Activated gamma-delta T cell treated with anti-CD3 and anti-CD28 coated beads, Interleukin-2, amount 50 U/mL, for 16 hours (primary cell): Measurements from ENCODE around the gene OR10A3.

Source experiments
- DNase-seq: peaks from one replicate; pipeline ENCODE4 v3.0.0-alpha.2; 2020; ENCODE audit warnings: low read depth

OR10A3 gene

DNA sequence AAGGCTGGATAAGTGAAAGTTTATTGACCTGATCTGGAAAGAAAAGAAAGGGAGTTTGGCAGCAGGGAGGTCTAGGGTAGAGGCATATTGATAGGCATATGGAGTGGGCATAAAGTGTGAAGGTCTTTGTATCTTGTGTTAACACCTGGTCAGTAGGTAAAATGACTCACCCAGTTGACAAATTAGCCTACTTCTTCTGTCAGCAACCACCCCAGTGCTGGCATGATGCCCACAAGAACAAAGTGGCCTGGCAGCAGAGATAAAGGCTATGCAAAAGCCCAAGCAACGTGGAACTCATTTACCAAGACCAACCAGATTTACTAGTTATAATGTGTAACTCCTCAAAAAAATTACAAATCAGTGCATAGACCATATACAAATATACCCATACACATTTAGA, 4.9 kb downstream of the OR10A3 start:
- DNase-seq = no peak

DNA sequence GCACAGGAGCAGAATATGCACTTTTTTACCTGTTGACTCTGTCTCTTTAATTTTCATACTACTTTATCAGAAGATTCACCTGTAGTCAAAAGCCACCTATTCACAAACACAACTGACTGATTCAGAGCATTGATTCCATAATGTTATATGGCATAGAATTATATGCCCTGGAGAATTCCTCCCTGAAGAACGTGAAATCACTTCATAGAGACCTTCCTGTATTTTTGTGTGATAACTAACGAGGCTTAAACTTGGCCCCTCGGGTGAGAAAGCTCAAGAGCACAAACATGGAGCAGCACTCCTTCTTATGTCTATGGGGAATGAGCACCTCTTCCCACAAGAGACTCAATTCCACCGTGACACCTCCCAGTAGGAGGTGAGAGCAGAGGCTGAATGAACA, 10.3 kb downstream of the OR10A3 start, which contains the start of gene OR10A6:
OR10A6 (minus strand) TSS at position 101 of the 400 bp plus-strand sequence. CDS start 2,606 bp downstream, outside the sequence.
- no peak for DNase-seq

DNA sequence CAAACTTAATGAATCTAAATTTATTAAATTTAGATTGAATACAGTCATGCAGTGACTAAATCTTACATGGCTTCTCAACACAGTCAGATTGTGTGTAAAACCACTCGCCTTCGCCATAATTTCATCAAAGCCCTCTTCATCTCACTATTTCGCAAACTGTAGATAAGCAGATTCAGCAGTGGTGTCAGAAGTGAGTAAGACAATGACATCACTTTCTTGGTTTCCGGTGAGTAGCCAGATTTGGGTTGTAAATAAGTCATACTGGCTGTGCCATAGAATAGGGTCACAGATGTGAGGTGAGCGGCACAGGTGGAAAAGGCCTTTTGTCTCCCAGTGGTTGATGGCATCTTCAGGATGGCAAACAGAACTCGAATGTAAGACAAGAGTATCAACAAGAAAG, 13.9 kb downstream of the OR10A3 start:
- DNase-seq = no peak

DNA sequence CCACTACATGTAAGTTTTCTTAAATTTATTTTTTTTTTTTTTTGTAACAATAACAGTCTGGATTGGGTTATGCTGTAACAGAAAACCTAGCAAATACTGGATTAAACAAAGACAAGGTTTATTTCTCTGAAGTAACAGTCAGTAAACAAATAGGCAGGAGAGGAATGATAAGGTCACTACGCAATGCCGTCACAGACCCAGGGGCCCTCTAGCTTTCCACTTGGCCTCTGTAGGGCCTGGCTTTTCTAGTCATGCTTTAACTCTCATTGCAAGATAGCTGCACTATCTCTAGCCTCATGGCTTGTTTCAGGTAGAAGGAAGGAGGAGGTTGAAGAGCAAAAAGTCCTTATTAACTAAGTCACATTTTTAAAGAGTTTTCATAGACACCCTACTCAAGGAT, 17.0 kb downstream of the OR10A3 start:
- no peak for DNase-seq

DNA sequence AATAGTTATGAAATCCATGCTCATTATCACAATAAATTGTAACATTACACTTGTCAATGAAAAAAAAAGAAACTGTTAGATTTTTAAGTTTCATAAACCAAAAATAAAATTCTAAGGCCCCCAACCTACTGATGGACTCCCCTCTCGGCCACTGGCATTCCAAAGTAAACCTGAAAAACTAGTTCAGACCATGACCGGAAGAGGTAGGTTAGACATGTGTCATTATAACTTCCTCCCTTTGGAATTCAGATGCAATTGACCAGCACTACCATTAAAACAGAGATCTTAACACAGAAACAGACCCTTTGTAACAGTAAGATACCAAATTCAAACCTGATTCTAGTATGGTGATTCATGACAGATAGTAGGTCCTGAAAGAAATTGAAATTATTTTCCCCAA, 23.4 kb downstream of the OR10A3 start:
- DNase-seq = no peak

DNA sequence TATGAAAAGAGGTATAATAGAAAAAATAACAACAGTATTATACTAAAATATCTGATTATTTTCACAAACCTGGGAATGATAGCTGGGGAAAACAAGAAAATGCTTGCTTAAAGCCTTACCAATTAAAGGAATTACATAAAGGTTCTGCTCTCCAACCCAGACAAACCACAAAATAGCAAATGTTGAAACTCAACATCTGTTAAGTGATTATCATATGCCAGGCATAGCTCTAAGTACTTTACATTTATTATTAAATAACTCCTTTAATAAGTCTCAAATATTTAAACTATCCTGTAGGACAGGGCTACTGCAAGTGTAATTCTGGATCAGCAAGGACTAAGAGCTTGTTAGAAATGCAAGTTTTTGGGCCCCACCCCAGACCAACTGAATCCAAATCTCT, 30.5 kb downstream of the OR10A3 start:
- no peak for DNase-seq

DNA sequence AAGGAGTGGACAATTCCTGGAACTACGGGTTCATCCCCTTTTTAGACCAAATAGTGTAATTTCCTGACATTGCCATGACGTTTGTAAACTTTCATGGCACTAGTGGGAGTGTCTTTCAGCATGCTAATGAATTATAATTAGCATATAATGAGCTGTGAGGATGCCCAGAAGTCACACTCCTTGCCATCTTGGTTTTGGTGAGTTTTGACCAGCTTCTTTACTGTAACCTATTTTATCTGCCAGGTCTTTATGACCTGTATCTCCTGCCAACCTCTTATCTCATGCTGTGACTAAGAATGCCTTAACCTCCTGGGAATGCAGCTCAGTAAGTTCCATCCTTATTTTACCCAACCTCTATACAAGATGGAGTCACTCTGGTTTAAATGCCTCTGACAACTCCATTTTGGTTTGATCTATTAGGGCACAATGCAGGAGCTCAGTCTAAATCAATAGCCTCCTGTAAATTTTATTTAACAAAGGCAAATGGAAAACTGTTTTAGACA, 31.2 kb downstream of the OR10A3 start:
- DNase-seq = no peak

DNA sequence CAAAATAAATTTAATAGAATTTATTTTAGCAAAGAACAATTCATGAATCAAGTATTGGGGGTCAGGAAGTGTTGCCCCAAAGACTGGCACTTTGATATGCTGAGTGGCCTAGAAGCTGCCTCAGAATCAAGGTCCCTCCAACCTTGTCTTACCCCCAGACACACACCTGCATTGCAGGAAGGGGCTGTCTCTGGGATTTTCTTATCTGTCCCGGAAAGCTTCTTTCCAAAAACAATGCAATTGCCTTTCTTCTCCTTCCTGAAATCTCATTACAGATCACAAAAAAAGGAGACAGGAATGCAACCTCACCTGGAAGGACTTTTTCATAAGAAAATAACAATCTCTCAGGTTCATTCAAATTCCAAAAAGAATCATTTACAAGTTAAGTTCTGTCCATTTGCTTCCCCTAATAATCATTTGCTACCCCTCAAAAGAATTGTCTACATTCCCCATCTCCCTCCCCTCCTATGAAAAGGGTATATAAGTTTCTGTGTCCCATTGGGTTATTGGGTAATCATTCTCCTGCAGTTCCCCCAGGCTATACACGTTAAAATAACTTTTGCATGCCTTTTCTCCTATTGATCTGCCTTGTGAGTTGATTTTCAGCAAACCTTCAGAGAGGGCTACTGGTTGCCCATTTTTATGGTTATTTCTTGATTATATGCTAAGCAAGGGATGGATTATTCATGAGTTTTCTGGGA, 31.8 kb downstream of the OR10A3 start:
- no peak for DNase-seq

DNA sequence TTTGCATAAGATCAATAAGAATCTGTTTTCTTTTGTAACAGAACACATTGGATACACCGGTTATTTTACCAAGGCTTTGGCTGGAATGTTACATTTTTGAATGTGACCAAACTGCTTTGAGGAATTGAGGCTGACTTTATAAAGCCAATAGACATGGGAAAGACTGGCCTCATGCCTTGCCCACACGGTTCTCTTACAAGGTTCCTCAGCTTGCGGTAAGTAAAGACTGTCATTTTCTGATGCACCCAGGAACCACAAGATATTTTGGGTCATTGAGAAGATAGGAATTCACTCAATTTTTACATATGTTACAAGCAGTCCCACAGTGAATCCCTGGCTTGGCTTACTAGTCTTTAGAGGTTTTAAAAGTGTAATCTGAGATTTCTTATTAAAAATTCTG, 34.4 kb downstream of the OR10A3 start:
- DNase-seq = no peak

DNA sequence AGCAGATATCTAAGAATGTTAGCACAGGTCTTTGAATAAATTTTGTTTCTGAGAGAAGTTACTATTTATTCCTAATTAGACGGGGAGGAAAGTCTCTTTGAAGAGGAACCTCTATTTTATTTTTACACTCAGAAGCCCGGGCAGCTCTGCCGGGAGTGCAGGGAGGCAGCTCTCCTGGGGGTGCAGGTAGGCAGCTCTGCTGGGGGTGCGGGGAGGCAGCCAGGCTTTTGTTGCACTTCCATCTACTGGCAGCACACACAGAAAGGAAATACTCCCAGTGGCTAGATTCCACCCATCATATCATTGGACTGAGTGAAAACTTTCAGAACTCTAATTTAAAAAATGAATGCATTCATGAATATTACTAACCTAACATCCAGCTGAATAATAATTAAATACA, 35.0 kb downstream of the OR10A3 start:
- no peak for DNase-seq

DNA sequence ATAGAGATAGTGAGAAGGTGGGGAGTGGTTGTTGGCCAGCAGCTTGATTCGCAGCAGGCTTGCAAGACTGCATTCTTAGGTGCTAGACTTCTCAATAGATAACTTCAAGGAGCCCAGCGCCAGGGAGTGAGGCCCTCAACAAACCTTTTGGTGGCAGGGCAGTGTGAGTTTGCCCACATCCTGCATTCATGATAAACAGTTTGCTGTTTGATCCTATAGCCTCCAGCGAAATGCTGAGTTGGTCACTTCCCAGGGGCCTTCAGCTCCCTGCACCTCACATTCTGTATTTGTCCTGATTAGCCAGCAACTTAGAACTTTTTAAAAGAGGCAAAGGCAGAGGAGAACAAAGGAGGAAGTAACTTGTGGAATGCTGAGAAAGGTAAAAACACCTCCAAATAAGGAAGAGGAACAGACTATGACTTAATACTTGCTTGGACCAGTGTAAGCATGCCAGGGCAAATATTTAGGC, 35.5 kb downstream of the OR10A3 start:
- DNase-seq = no peak

DNA sequence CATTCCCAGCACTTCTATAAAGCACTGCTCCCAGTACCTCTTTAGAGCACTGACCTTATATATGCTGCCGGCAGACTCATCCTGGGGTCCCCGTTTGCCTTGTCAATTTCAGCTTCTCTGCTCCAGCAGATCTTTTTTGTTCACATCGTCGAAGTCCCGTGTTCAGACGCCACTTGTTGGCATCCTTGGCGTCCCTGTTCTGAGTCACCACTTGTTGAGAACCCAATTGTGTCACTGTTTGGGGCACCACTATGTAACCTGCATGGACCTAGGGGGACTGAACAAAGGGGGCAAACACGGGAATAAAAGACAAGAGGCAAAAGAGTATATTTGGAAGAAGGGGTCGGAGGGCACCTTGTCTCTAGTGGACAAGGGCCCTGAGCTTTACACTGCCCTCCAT, 36.0 kb downstream of the OR10A3 start:
- DNase-seq = no peak

DNA sequence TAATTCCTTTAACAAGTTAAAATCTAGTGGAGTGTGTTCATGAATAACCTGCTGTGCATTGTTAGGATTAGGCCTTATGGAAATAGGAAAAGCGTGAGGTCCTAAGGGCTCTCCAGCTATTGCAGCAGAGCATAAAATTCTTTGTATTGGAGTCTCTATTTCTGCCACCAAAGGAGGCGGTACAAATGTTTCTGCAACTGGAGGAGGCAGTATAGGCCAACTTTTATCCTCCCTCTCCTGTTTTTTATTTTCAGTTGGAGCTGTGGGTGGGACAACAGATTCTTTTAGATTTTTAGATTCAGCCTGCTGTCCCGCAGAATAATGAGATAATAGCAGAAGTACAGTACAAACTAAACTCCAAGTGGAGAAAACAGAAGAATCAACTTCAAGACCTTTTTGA, 36.6 kb downstream of the OR10A3 start:
- no peak for DNase-seq

DNA sequence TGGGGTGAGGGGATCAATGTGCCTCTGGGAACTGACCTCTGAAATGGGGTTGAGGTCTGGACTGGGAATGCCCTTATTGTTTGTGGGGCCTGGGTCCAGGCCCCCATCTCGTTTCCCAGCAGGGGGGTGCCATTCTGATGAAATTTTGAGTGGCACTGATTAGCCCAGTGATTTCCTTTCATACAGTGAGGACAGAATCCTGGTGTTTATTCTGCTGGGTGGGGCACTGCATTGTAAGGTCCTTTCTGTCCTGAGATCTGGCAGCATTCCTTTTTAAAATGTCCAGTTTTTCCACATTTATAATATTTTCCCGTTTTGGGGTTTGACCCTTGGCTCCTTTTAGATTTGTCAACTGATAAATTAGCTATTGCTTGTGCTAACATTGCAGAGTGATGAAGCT, 37.6 kb downstream of the OR10A3 start:
- DNase-seq = no peak

DNA sequence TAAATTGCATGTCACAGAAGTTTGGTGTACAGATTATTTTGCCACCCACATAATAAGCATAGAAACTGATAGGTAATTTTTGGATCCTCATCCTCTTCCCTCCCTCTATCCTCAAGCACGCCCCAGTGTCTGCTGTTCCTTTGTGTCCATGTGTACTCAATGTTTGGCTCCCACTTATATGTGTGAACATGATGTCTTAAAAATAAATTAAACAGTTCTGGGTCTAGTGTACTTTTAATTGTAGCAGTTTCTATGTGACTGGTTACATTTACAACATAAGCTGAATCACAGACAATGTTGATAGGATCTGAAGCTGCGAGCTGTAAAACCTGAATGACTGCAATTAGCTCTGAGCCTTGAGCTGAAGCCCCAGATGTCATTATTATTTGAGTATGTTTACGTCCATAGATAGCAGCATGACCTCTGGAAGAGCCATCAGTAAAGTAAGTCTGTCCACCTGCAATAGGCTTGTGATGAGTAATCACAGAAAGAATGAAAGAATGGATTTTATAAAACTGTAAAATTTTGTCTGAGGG, 40.1 kb downstream of the OR10A3 start:
- DNase-seq = no peak

DNA sequence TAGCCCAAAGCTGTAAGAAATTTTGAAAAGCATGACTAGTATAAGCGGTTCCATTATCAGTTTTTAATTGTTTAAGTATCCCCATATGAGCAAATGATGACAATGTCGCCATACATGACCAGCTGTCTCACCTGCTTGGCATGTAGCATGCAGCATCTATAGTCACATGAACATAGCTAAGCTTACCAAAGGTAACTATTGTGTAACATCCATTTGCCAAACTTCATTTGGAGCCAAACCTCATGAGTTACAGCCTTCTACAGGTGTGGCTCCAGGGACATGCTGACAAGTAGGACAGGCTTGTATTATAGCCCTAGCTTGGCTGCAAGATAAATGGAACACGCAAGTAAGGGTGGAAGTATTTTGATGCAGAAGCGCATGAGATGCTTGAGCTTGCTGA, 40.8 kb downstream of the OR10A3 start:
- DNase-seq = no peak

DNA sequence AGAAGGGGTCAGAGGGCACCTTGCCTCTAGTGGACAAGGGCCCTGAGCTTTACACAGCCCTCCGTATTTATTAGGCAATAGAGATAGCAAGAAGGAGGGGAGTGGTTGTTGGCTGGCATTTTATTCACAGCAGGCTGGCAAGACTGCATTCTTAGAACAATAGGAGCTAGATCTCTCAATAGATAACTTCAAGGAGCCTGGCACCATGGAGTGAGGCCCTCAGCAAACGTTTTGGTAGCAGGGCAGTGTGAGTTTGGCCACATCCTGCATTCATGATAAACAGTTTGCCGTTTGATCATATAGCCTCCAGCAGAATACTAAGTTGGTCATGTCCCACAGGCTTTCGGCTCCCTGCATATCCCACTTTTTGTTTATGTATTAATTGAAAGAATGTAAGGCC, 42.1 kb downstream of the OR10A3 start:
- DNase-seq = no peak

DNA sequence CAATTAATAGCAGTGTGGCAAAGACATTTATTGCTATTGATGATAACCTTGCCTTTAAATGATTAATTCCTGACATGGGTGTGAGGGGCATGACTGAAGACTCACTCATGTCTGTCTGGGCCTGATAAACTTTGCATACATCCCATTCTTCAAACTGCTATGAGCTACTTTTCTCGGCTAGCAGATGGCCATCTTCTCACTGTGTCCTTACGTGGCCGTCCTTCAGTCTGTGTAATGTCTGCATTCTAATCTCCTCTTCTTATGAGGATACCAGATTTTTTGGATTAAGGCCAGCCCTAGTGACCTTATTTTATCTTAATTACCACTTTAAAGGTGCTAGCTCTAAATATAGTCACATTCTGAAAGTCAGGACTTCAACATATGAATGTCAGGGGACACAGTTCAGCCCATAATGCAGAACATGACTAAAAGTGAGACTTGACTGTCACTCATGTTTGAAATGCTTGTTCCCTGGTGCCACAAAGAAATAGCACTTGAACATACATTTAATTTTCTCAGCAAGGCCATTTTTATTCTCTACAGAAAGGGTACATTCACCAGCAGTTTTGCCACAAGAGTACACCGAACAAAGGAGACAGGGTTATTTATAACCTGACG, 42.7 kb downstream of the OR10A3 start:
- DNase-seq = no peak

DNA sequence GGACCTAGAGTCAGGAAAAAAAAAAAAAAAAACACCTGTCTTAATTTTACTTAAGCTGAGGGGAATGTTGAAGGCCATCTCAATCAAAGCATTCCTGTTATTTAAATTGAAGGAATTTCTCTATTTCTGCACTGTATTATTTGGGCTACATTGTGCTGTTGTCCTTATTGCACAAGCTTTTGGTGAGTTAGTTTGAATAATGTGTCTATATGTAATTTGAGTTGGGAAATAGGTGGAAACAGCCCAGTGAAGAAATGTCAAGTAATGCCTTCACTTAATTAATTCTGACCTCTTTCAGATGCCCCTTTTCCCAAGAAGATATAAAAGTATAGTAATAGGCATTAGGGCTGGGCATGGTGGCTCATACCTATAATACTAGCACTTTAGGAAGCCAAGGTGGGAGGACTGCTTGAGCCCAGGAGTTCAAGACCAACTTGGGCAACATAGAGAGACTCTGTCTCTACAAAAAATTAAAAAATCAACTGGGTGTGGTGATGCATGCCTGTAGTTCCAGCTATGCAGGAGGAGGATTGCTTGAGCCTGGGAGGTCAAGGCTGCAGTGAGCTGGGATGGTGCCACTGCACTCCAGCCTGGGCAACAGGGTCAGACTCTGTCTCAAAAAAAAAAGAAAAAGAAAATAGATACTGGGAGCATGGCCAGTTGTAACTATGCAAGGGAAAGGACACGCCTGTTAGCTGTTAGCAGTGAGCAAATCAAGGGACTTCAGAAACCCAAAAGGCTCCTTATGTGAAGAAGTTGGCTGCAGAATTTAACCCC, 45.3 kb downstream of the OR10A3 start:
- no peak for DNase-seq

DNA sequence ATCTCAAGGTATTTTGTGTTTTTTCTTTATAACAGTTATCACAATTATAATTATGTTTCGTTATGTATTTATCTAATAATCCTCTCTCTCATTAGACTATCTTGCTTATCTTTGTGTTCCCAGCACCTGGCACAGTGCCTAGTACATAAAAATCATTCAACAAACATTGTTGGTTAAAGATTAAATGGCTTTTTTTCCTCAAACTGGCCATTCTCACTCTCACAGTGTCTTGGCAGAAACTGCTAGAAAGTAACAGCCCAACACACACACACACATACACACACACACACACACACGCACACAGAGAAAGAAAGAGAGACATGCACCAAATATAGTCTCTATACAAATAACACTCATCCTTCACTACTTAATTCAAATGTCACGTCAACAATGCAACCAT, 47.3 kb downstream of the OR10A3 start:
- no peak for DNase-seq

DNA sequence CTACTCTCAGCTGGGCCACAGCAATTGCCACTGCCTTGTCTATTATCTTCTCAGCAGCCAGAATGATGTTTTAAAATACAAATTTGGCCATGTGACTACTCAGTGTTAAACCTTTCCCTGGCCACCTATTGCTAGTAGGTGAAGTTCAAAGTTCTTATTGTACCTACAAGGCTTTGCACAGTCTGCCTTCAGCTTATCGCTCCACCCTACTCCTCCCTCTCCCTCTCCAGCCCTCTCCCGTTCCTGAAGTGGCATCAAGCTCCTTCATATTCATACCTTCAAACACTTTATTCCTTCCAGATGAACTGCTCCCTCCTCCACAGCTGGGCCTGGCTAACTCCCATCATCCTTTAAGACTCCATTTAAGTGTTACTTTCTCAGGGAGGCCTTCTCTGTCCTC, 47.7 kb downstream of the OR10A3 start:
- no peak for DNase-seq

DNA sequence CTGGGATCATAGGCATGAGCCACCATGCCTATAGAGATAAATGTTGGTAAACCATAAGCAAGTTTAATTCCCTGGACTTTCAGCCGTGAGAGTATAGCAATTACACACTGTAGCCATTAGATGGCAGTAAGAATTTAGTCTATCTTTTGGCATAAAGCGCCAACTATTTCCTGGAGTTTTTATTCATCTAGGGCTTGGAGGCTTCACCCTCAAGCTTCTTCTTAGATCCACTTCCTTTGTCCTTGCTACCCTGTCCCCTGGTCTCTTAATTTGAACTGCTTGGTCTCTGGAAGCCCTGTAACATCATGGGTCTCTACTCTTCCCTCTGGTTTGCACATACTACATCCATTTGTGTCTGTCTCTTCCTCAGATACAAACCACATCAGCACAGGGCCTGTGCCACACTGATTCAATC, 48.7 kb downstream of the OR10A3 start:
- DNase-seq = no peak
